Ectodermal cell (in vitro differentiated cells): ENCODE data around the gene ZWILCH.

Experiments
- H3K27ac ChIP-seq: 2 replicates; pipeline ENCODE4 v1.7.0; 2013; ENCODE audit warnings: mild to moderate bottlenecking, low read depth, low read length; ENCODE audit not compliant: insufficient read depth, poor library complexity, severe bottlenecking
- H3K27me3 ChIP-seq: 2 replicates; pipeline ENCODE4 v1.7.0; 2013; ENCODE audit warnings: mild to moderate bottlenecking, low read length; ENCODE audit not compliant: insufficient read depth, control insufficient read depth, poor library complexity, severe bottlenecking
- H3K36me3 ChIP-seq: one replicate; pipeline ENCODE4 v1.7.0; 2013; ENCODE audit warnings: low read length; ENCODE audit not compliant: control insufficient read depth, insufficient read depth
- H3K4me1 ChIP-seq: one replicate; pipeline ENCODE4 v1.7.0; 2013; ENCODE audit warnings: low read length; ENCODE audit not compliant: control insufficient read depth, insufficient read depth
- H3K4me3 ChIP-seq: 2 replicates; pipeline ENCODE4 v1.7.0; 2013; ENCODE audit warnings: low read depth, low read length, control low read depth; ENCODE audit not compliant: insufficient read depth
- H3K9me3 ChIP-seq: 2 replicates; pipeline ENCODE4 v1.7.0; 2013; ENCODE audit warnings: mild to moderate bottlenecking, low read length, moderate library complexity; ENCODE audit not compliant: control insufficient read depth
- WGBS, 2 experiments: methylation state at CpG; one replicate each; pipeline ENCODE4 v1.1.7; 2013; ENCODE audit warnings: missing lambda C conversion rate in 2 of 2; 5-methylcytosine and 5-hydroxymethylcytosine counted together

The ZWILCH gene

GRCh38 chr15:66565741-66566144 lies 60.6 kb downstream of the ZWILCH start, which contains the start of gene LCTL:
Gene LCTL (minus strand): TSS chr15:66565998. CDS start chr15:66565365, 633 bp downstream.
- Histone ChIP-seq H3K4me3 (peak within 1 kb of the TSS; percentile 23), H3K27ac (peak within 1 kb of the TSS; percentile 11), H3K36me3 (no peaks in the 10 kb centered on the region), H3K27me3 (no peaks in the 10 kb centered on the region), H3K4me1 (peaks cover 15% of the 10 kb centered on the region), H3K9me3 (no peaks in the 10 kb centered on the region)
- 8% methylated on average over 14 of the region's 14 CpGs for WGBS, 2 experiments

- H3K4me1 ChIP-seq: peaks cover 15% of the 10 kb centered on the region
- WGBS, 2 experiments: 46 to 52% methylated on average over 15 of the region's 15 CpGs
- H3K27me3 ChIP-seq: no peaks in the 10 kb centered on the region
- no peak overlapping the region for H3K27ac ChIP-seq
- no peaks in the 10 kb centered on the region for H3K36me3 ChIP-seq
- no peaks in the 10 kb centered on the region for H3K9me3 ChIP-seq
- H3K4me3 ChIP-seq: no peak overlapping the region
Observed at GRCh38 chr15:66566963-66567531, 61.9 kb downstream of the ZWILCH start.

GRCh38 chr15:66567897-66568296 lies 62.8 kb downstream of the ZWILCH start:
- peaks cover 15% of the 10 kb centered on the region for H3K4me1 ChIP-seq
- no peaks in the 10 kb centered on the region for H3K27me3 ChIP-seq
- 95 to 96% methylated on average over 7 of the region's 7 CpGs for WGBS, 2 experiments
- no peaks in the 10 kb centered on the region for H3K9me3 ChIP-seq
- H3K27ac ChIP-seq: no peak overlapping the region
- no peak overlapping the region for H3K4me3 ChIP-seq
- no peaks in the 10 kb centered on the region for H3K36me3 ChIP-seq

- no peaks in the 10 kb centered on the region for H3K36me3 ChIP-seq
- no peak overlapping the region for H3K4me3 ChIP-seq
- H3K4me1 ChIP-seq: peaks cover 15% of the 10 kb centered on the region
- H3K9me3 ChIP-seq: no peaks in the 10 kb centered on the region
- no peaks in the 10 kb centered on the region for H3K27me3 ChIP-seq
- WGBS, 2 experiments: 91 to 92% methylated on average over 9 of the region's 9 CpGs
- H3K27ac ChIP-seq: no peak overlapping the region
Observed at GRCh38 chr15:66569461-66570137, 64.5 kb downstream of the ZWILCH start.

GRCh38 chr15:66570327-66570726 lies 65.2 kb downstream of the ZWILCH start:
- no peaks in the 10 kb centered on the region for H3K9me3 ChIP-seq
- H3K4me1 ChIP-seq: peaks cover 11% of the 10 kb centered on the region
- H3K4me3 ChIP-seq: no peak overlapping the region
- 89 to 93% methylated on average over 3 of the region's 3 CpGs for WGBS, 2 experiments
- H3K27me3 ChIP-seq: no peaks in the 10 kb centered on the region
- H3K27ac ChIP-seq: no peak overlapping the region
- H3K36me3 ChIP-seq: no peaks in the 10 kb centered on the region

- H3K27me3 ChIP-seq: no peaks in the 10 kb centered on the region
- peaks cover 6% of the 10 kb centered on the region for H3K4me1 ChIP-seq
- H3K4me3 ChIP-seq: no peak overlapping the region
- no peak overlapping the region for H3K27ac ChIP-seq
- H3K9me3 ChIP-seq: no peaks in the 10 kb centered on the region
- 93 to 94% methylated on average over 6 of the region's 6 CpGs for WGBS, 2 experiments
- H3K36me3 ChIP-seq: no peaks in the 10 kb centered on the region
Observed at GRCh38 chr15:66570842-66571478, 65.8 kb downstream of the ZWILCH start.

- H3K36me3 ChIP-seq: no peaks in the 10 kb centered on the region
- no peak overlapping the region for H3K4me3 ChIP-seq
- no peak overlapping the region for H3K27ac ChIP-seq
- no peaks in the 10 kb centered on the region for H3K9me3 ChIP-seq
- H3K27me3 ChIP-seq: no peaks in the 10 kb centered on the region
- WGBS, 2 experiments: 78 to 84% methylated on average over 4 of the region's 4 CpGs
- no peaks in the 10 kb centered on the region for H3K4me1 ChIP-seq
Observed at GRCh38 chr15:66572146-66572545, 67.0 kb downstream of the ZWILCH start.

- H3K4me3 ChIP-seq: no peak overlapping the region
- no peaks in the 10 kb centered on the region for H3K4me1 ChIP-seq
- 89 to 93% methylated on average over 7 of the region's 7 CpGs for WGBS, 2 experiments
Observed at GRCh38 chr15:66573348-66573718, 68.2 kb downstream of the ZWILCH start.

GRCh38 chr15:66573719-66574595 lies 68.8 kb downstream of the ZWILCH start:
- H3K9me3 ChIP-seq: no peaks in the 10 kb centered on the region
- H3K27me3 ChIP-seq: no peaks in the 10 kb centered on the region
- no peak overlapping the region for H3K4me3 ChIP-seq
- 92% methylated on average over 10 of the region's 10 CpGs for WGBS, 2 experiments
- no peaks in the 10 kb centered on the region for H3K36me3 ChIP-seq
- no peaks in the 10 kb centered on the region for H3K4me1 ChIP-seq
- H3K27ac ChIP-seq: no peak overlapping the region

More at GRCh38 chr15:66573348-66573718, 68.2 kb downstream of the ZWILCH start:
- H3K27ac ChIP-seq: no peak overlapping the region
- no peaks in the 10 kb centered on the region for H3K36me3 ChIP-seq
- H3K27me3 ChIP-seq: no peaks in the 10 kb centered on the region
- no peaks in the 10 kb centered on the region for H3K9me3 ChIP-seq

GRCh38 chr15:66574596-66574950 lies 69.4 kb downstream of the ZWILCH start:
- Histone ChIP-seq H3K27me3 (no peaks in the 10 kb centered on the region), H3K4me1 (no peaks in the 10 kb centered on the region), H3K36me3 (no peaks in the 10 kb centered on the region), H3K27ac (no peak overlapping the region), H3K9me3 (no peaks in the 10 kb centered on the region), H3K4me3 (no peak overlapping the region)
- 93 to 100% methylated on average over 2 of the region's 2 CpGs for WGBS, 2 experiments
